SK-N-SH treated with all-trans-retinoic acid at 6 μM for 48 hours (cell line): ENCODE measurements around the gene GP1BA.

Source experiments
- ARNTL ChIP-seq: fragments of 450-650 bp; formaldehyde crosslinking; IDR thresholded peaks from 2 replicates; pipeline ENCODE4 v1.5.0; 2020; ENCODE audit warnings: low read depth, mild to moderate bottlenecking, moderate library complexity, borderline replicate concordance
- OSR1 ChIP-seq: fragments of 250-450 bp; sonication (Bioruptor Pico); IDR thresholded peaks from 2 replicates; pipeline ENCODE4 v1.8.0; 2022; ENCODE audit warnings: moderate library complexity, mild to moderate bottlenecking, inconsistent platforms
- RARB ChIP-seq: fragments of 250-450 bp; sonication (Bioruptor Pico); IDR thresholded peaks from 2 replicates; pipeline ENCODE4 v1.8.0; 2021; ENCODE audit warnings: mild to moderate bottlenecking, moderate library complexity
- TCF4 ChIP-seq: fragments of 250-450 bp; sonication (Bioruptor Pico); IDR thresholded peaks from 2 replicates; pipeline ENCODE4 v1.8.0; 2021; ENCODE audit warnings: mild to moderate bottlenecking, moderate library complexity, borderline replicate concordance
- ZC3H10 ChIP-seq: fragments of 250-450 bp; sonication (Bioruptor Pico); IDR thresholded peaks from 2 replicates; pipeline ENCODE4 v1.5.1; 2021; ENCODE audit warnings: mild to moderate bottlenecking, moderate library complexity
- ZFP3 ChIP-seq: fragments of 250-450 bp; sonication (Bioruptor Pico); IDR thresholded peaks from 2 replicates; pipeline ENCODE4 v1.5.0; 2020; ENCODE audit warnings: mild to moderate bottlenecking, moderate library complexity
- ZFP30 ChIP-seq: fragments of 450-650 bp; formaldehyde crosslinking; IDR thresholded peaks from 2 replicates; pipeline ENCODE4 v1.5.0; 2022; ENCODE audit warnings: mild to moderate bottlenecking, moderate library complexity
- ZNF70 ChIP-seq: fragments of 450-650 bp; formaldehyde crosslinking; IDR thresholded peaks from 2 replicates; pipeline ENCODE4 v1.5.0; 2020; ENCODE audit warnings: mild to moderate bottlenecking, moderate library complexity
- TF ChIP-seq, protein P1 (sequence below): fragments of 250-450 bp; sonication (Bioruptor Pico); IDR thresholded peaks from 2 replicates; pipeline ENCODE4 v1.8.0; 2021; ENCODE audit warnings: low read depth, mild to moderate bottlenecking, moderate library complexity, borderline replicate concordance
- TF ChIP-seq, protein P2 (sequence below): fragments of 250-450 bp; sonication (Bioruptor Pico); IDR thresholded peaks from 2 replicates; pipeline ENCODE4 v1.8.0; 2020; ENCODE audit warnings: mild to moderate bottlenecking, moderate library complexity, borderline replicate concordance
- TF ChIP-seq, protein P3 (sequence below): fragments of 250-450 bp; sonication (Bioruptor Pico); IDR thresholded peaks from 2 replicates; pipeline ENCODE4 v1.5.1; 2020; ENCODE audit warnings: low read depth, mild to moderate bottlenecking, moderate library complexity

GRCh38 chr17:4956493-4957061 lies 24.5 kb downstream of the GP1BA start:
- TF ChIP-seq ZNF70 (CRISPR knock-in tag) (no peak), ZC3H10 (CRISPR knock-in tag) (no peak), ZFP3 (no peak), ZFP30 (CRISPR knock-in tag) (no peak), RARB (CRISPR knock-in tag) (no peak), TCF4 (CRISPR knock-in tag) (no peak), ARNTL (CRISPR knock-in tag) (no peak), OSR1 (no peak)
- TF ChIP-seq, protein P1, sequence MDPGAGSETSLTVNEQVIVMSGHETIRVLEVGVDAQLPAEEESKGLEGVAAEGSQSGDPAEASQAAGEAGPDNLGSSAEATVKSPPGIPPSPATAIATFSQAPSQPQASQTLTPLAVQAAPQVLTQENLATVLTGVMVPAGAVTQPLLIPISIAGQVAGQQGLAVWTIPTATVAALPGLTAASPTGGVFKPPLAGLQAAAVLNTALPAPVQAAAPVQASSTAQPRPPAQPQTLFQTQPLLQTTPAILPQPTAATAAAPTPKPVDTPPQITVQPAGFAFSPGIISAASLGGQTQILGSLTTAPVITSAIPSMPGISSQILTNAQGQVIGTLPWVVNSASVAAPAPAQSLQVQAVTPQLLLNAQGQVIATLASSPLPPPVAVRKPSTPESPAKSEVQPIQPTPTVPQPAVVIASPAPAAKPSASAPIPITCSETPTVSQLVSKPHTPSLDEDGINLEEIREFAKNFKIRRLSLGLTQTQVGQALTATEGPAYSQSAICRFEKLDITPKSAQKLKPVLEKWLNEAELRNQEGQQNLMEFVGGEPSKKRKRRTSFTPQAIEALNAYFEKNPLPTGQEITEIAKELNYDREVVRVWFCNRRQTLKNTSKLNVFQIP (CRISPR knock-in tag) = no peak
- TF ChIP-seq, protein P2, sequence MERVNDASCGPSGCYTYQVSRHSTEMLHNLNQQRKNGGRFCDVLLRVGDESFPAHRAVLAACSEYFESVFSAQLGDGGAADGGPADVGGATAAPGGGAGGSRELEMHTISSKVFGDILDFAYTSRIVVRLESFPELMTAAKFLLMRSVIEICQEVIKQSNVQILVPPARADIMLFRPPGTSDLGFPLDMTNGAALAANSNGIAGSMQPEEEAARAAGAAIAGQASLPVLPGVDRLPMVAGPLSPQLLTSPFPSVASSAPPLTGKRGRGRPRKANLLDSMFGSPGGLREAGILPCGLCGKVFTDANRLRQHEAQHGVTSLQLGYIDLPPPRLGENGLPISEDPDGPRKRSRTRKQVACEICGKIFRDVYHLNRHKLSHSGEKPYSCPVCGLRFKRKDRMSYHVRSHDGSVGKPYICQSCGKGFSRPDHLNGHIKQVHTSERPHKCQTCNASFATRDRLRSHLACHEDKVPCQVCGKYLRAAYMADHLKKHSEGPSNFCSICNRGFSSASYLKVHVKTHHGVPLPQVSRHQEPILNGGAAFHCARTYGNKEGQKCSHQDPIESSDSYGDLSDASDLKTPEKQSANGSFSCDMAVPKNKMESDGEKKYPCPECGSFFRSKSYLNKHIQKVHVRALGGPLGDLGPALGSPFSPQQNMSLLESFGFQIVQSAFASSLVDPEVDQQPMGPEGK = no peak
- TF ChIP-seq, protein P3, sequence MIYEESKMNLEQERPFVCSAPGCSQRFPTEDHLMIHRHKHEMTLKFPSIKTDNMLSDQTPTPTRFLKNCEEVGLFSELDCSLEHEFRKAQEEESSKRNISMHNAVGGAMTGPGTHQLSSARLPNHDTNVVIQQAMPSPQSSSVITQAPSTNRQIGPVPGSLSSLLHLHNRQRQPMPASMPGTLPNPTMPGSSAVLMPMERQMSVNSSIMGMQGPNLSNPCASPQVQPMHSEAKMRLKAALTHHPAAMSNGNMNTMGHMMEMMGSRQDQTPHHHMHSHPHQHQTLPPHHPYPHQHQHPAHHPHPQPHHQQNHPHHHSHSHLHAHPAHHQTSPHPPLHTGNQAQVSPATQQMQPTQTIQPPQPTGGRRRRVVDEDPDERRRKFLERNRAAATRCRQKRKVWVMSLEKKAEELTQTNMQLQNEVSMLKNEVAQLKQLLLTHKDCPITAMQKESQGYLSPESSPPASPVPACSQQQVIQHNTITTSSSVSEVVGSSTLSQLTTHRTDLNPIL (CRISPR knock-in tag) = no peak
